PC-9 (cell line): Measurements from ENCODE around the gene POP4. TPM values are rescaled to one million over a fixed set of nuclear protein-coding genes. Genes with fewer than 3 reads are reported as not detected.
"Not testable (repeated sequence)": the region's sequence is repeated elsewhere in the genome, so short reads cannot be mapped to it uniquely, and the experiment has no call there.

Source experiments
- BruUV-seq: library from RNA; stranded (reverse); fragments of 400-500 nt; replicated peaks from 2 replicates; lab custom pipeline; 2021; lab: Mats Ljungman, UMichigan
- CTCF ChIA-PET: fragments of 300-600 bp; sonication (Branson Sonifier 250); formaldehyde crosslinking; loops from one replicate; lab custom pipeline; 2022; ENCODE audit warnings: antibody characterized with exemption; lab: Charles Lee
- POLR2A ChIA-PET: fragments of 300-600 bp; sonication (Branson Sonifier 250); formaldehyde crosslinking; loops from one replicate; lab custom pipeline; 2022; ENCODE audit warnings: antibody characterized with exemption; ENCODE audit not compliant: unreplicated experiment; lab: Charles Lee
- DNase-seq, 2 experiments: peaks; one replicate each; pipeline versions ENCODE4 v3.0.0 to v3.0.0-alpha.2; 2015 to 2022; ENCODE audit warnings: mixed read lengths in 1 of 2
- H2AFZ ChIP-seq: fragments of 200-600 bp; sonication (generic); 2 replicates; pipeline ENCODE4 v1.8.1; 2017; ENCODE audit warnings: antibody characterized with exemption
- H3F3A ChIP-seq: fragments of 200-600 bp; sonication (generic); 2 replicates; pipeline ENCODE4 v1.8.1; 2017; ENCODE audit warnings: antibody characterized with exemption, mild to moderate bottlenecking, low read depth; ENCODE audit not compliant: insufficient read depth
- H3K27ac ChIP-seq: fragments of 200-600 bp; sonication (generic); 2 replicates; pipeline ENCODE4 v1.6.1; 2016; ENCODE audit warnings: mixed run types
- H3K27me3 ChIP-seq: fragments of 200-600 bp; sonication (generic); 2 replicates; pipeline ENCODE4 v1.6.1; 2016; ENCODE audit warnings: low read depth, mixed run types; ENCODE audit not compliant: insufficient read depth
- H3K36me3 ChIP-seq: fragments of 200-600 bp; sonication (generic); 2 replicates; pipeline ENCODE4 v1.6.1; 2016; ENCODE audit warnings: low read depth, mixed run types
- H3K4me1 ChIP-seq: fragments of 200-600 bp; sonication (generic); replicated peaks from 2 replicates; pipeline ENCODE4 v1.6.1; 2016; ENCODE audit warnings: mixed run types; ENCODE audit not compliant: insufficient read depth
- H3K4me2 ChIP-seq: fragments of 200-600 bp; sonication (generic); 2 replicates; pipeline ENCODE4 v1.6.1; 2017; ENCODE audit warnings: mixed run types
- H3K4me3 ChIP-seq: fragments of 200-600 bp; sonication (generic); 2 replicates; pipeline ENCODE4 v1.6.1; 2016; ENCODE audit warnings: mixed run types
- H3K79me2 ChIP-seq: fragments of 200-600 bp; sonication (generic); 2 replicates; pipeline ENCODE4 v1.6.1; 2017; ENCODE audit warnings: low read depth, mixed run types
- H3K9me2 ChIP-seq: fragments of 200-600 bp; sonication (generic); 2 replicates; pipeline ENCODE4 v1.8.1; 2017; ENCODE audit warnings: mild to moderate bottlenecking; ENCODE audit not compliant: insufficient read depth
- H3K9me3 ChIP-seq: fragments of 200-600 bp; sonication (generic); 2 replicates; pipeline ENCODE4 v1.8.1; 2016; ENCODE audit warnings: low read depth; ENCODE audit not compliant: insufficient read depth
- H4K20me1 ChIP-seq: fragments of 200-600 bp; sonication (generic); 2 replicates; pipeline ENCODE4 v1.8.1; 2017; ENCODE audit not compliant: insufficient read depth
- CTCF ChIP-seq: fragments of 200-600 bp; sonication (generic); conservative IDR thresholded peaks from 2 replicates; pipeline ENCODE4 v1.6.1; 2017; ENCODE audit warnings: mixed run types, antibody characterized with exemption, mild to moderate bottlenecking, moderate library complexity
- EZH2 ChIP-seq: fragments of 200-600 bp; sonication (generic); IDR thresholded peaks from 2 replicates; pipeline ENCODE4 v1.8.0; 2017; ENCODE audit warnings: antibody characterized with exemption, low read depth
- intact Hi-C: fragments of 100-400 bp; cut with micrococcal nuclease; formaldehyde crosslinking; loops from one replicate; pipeline ENCODE4 v1.10.0; 2022; ENCODE audit not compliant: unreplicated experiment
- total RNA-seq: library from RNA; stranded (reverse); gene quantifications from 2 replicates; pipeline ENCODE4 v1.2.3, GENCODE V29; 2021

Gene POP4
- total RNA-seq, 1 experiment from 2014 or later: 66.6 TPM

- Histone ChIP-seq H3K36me3 (no peaks in the 10 kb centered on the region), H3K9me3 (no peaks in the 10 kb centered on the region), H2AFZ (no peak overlapping the region), H3K4me1 (no peaks in the 10 kb centered on the region), H3K79me2 (no peaks in the 10 kb centered on the region), H3K4me3 (no peak overlapping the region), H3F3A (no peaks in the 10 kb centered on the region), H4K20me1 (no peaks in the 10 kb centered on the region), H3K4me2 (no peak overlapping the region), H3K27ac (no peak overlapping the region), H3K9me2 (no peaks in the 10 kb centered on the region), H3K27me3 (no peaks in the 10 kb centered on the region)
- TF ChIP-seq CTCF (no peak), EZH2 (no peak)
- intact Hi-C loops: no loop called here
- no TSS peak for BruUV-seq
- POLR2A ChIA-PET: interaction anchor here (0.7 kb wide), 1 partner anchor 1264 kb away, joined by 8 read pairs; no protein-coding TSS in a partner anchor
- no peak for DNase-seq
- CTCF ChIA-PET: no interaction called here
Measured at GRCh38 chr19:29625186-29625651, 19.1 kb downstream of the POP4 start.

GRCh38 chr19:29626386-29626785 is 20.3 kb downstream of the POP4 start:
- BruUV-seq: no TSS peak
- Histone ChIP-seq H2AFZ (no peak overlapping the region), H3K4me3 (no peak overlapping the region), H3F3A (no peaks in the 10 kb centered on the region), H3K4me2 (no peak overlapping the region), H3K9me2 (no peaks in the 10 kb centered on the region), H3K27ac (no peak overlapping the region), H3K79me2 (no peaks in the 10 kb centered on the region), H4K20me1 (no peaks in the 10 kb centered on the region), H3K27me3 (no peaks in the 10 kb centered on the region), H3K4me1 (no peaks in the 10 kb centered on the region), H3K9me3 (no peaks in the 10 kb centered on the region), H3K36me3 (no peaks in the 10 kb centered on the region)
- POLR2A ChIA-PET: no interaction called here
- intact Hi-C loops: no loop called here
- no peak for TF ChIP-seq CTCF
- TF ChIP-seq EZH2: no peak
- DNase-seq: no peak
- CTCF ChIA-PET: no interaction called here

- H3K4me1 ChIP-seq, BruUV-seq: not testable (repeated sequence)
Measured at GRCh38 chr19:29626832-29627231, 20.7 kb downstream of the POP4 start.

More at GRCh38 chr19:29626832-29627231, 20.7 kb downstream of the POP4 start:
- H3K9me3 ChIP-seq, H3K4me3 ChIP-seq, H3K9me2 ChIP-seq, POLR2A ChIA-PET, H3K27ac ChIP-seq, H3K27me3 ChIP-seq, H3K36me3 ChIP-seq, H4K20me1 ChIP-seq, H3K79me2 ChIP-seq, DNase-seq, intact Hi-C loops, H3K4me2 ChIP-seq, H2AFZ ChIP-seq, H3F3A ChIP-seq: not testable (repeated sequence)
- CTCF ChIA-PET: interaction anchor here (0.6 kb wide), 1 partner anchor 602 kb away, joined by 3 read pairs; no protein-coding TSS in a partner anchor
